ENCODE data around the gene SALL4.

DNA sequence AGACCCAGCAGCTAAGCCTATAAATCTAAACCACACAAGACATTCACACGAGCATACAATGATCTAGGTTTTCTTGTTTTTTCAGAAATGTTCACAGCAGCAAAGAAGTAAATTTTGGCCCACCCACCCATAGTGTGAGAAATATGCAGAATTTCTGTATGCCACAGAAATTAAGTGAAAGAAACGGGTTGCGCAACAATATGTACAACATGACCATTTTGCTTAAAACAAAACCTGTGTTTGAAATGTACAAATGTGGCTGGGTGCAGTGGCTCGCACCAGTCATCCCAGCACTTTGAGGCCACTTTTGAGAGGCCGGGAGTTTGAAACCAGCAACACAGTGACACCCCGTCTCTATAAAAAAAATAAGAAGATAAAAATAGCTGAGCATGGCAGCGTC is 9.4 kb downstream of the SALL4 start:
- no peak for TF ChIP-seq POLR2AphosphoS5 (IDR thresholded peaks at IDR 0.05; ENCODE audit: low read depth)
- no peak for TF ChIP-seq CREB1 (CRISPR knock-in tag; IDR thresholded peaks at IDR 0.05; ENCODE audit: low read depth)
- no peak for TF ChIP-seq CTCF (conservative IDR thresholded peaks at IDR 0.05; ENCODE audit: low read depth in 2 of 2)

All from GM23338 (cell line).